NOMO-1 treated with DMSO at 0.1 percent for 48 hours (cell line): ENCODE results near the gene DNAJC30.
A peak's percentile ranks its signal among the peaks of the same experiment; 100 is the strongest.

Experiments used
- DNase-seq: peaks from one replicate; lab custom pipeline; 2025; ENCODE audit not compliant: unreplicated experiment; lab: John Stamatoyannopoulos, UW

The DNAJC30 gene

DNA sequence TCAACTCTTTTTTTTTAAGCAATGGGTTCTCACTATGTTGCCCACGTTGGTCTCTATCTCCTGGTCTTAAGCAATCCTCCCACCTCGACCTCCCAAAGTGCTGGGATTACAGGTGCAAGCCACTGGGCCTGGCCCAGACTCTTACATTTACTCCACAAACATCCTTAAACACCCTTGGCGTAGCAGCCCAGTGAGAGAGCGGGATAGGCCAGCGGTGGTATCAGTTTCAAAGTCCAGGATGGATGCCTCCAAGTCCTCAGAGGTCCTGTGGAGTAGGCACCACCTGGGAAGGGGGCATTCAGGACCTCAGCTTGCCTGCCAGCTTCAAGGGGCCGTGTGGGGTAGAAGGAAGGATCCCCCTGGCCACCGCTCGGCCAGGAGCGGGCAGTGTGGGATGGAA, 33.7 kb downstream of the DNAJC30 start:
- DNase-seq, result no peak

- DNase-seq, result no peak
Measured at GRCh38 chr7:73648593-73649332, 34.5 kb downstream of the DNAJC30 start.

- DNase-seq, result peak; percentile 46
Measured at GRCh38 chr7:73647725-73648592, 35.3 kb downstream of the DNAJC30 start.

DNA sequence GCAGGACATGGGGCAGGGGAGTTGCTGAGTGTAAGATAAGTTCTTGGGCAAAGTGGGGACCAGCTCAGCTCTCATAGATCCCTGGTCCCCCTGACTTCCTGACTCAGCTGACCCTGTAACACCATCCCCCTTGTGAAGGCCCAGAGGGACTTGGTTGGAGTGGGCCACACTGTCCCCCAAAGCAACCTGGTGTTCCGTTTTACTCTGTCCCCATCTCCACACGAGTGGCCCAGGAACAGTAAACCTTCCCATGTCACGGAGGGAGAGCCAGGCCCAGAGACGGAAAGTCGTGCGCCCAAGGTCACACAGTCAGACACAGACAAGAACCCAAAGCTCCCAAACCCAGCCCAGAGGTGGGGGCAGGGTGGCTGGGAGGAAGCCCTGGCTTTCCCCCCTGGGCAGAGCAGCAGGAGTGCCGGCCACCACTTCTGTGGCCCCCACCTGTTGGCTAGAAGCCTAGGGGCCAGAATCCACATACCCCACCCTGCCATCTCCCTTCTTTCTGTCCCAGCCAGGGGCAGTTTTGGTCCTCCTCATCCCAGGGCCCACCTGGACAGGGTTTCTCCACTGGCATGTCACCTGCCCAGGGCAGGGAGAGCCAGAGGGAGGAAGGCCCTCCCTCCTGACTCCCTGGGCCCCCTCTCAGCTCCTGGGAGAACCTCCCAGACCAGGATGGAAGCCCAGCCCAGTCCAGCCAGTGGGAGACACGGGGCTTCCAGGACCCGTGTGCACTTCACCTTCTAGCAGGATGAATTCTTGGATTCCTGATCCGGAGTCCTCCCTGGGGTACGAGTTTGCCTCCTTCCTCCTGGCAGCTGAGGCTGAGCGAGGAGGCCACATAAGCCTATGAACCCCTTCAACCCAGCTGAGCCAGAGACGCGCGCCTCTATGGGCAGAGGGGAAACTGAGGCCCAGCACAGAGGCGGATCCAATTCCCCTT, 36.2 kb downstream of the DNAJC30 start:
- DNase-seq, result no peak

DNA sequence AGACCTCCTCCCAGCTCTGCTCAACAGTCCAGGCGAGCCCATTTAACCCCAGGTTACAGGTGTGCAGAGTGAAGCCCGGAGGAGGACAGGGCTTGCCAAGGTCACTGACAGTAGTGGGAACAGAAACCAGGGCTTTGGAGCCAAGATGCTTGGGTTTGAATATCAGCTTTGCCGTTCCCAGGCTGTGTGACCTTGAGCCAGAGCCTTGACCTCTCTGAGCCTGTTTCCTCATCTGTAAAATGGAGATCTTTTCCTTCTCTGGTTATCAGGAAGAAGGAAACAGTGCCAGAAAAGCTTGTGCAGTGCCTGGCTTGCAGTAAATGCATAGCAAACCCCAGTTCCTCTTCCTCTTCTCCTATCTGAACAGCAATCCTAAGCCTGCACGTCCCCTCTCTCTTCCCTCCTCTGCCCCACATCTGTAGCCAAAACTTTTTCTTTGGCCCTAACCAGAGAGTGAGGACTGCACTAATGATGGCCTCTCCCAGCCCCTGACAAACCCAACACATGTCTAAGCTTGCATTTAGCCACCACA, 37.5 kb downstream of the DNAJC30 start:
- DNase-seq, result peak; percentile 81

GRCh38 chr7:73644688-73645286, 38.5 kb downstream of the DNAJC30 start:
- DNase-seq, result no peak

DNA sequence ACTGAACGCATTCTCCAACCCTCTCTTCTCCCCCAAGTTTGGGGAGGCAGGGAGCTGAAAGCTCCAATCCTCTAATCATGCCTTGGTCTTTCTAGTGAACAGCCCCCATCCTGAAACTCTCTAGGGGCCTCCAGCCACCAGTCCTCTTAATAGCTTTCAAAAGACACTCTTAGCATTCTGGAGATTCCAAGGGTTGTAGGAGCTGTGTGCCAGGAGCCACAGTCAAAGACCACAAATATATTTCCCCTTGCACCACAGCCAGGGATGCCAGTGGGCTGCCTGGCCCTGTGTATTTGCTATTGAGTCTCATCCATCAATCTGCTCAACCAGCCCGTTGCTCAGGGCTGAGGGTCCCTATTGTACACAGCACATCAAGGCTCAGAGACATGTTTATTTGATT, 40.4 kb downstream of the DNAJC30 start:
- no peak for DNase-seq

DNA sequence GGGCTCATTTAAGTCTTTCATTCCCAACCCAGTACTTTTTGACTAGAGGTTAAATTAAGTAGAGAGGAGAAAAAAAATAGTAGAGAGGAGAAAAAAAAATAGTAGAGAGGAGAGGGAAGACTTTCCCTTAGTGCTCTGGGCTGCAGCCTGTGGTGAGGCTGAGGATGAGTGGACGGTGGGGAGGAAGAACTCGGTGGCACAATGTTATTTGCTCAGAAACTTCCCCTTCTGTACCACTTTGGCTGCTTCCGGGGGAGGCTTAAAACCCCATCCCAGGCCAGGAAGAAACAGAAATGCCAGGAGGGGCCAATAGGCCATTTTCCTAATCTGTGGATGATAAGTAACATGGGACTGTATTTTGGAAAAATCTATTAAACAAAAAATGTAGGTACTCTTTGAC, 44.3 kb downstream of the DNAJC30 start:
- DNase-seq, result no peak

- DNase-seq, result no peak
Measured at GRCh38 chr7:73635428-73636200, 47.6 kb downstream of the DNAJC30 start.

DNA sequence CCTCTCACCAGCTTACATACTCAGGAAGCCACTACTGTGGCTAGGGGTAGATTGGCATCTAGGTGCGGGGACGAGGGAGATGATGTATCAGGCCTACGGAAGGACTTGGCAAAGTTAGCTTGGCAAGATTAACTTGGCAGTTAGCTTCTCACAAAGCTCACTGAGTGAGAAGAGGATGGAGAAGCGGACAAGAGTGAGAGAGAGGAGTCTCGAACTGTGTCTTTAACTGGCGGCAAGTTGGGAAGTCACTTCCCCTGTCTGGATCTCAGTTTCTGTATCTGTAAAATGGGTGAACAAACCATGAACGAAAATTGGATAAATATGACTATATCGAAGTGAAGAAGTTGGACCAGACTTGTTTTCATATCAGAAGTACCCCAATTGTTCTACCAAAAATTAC, 49.4 kb downstream of the DNAJC30 start:
- DNase-seq, result no peak

GRCh38 chr7:73633323-73633722, 49.9 kb downstream of the DNAJC30 start:
- DNase-seq, result no peak

- DNase-seq, result no peak
Measured at GRCh38 chr7:73631558-73631957, 51.7 kb downstream of the DNAJC30 start.
